ENCODE data around the gene MEGF8. TPM values are rescaled to one million over a fixed set of nuclear protein-coding genes. Genes with fewer than 3 reads are reported as not detected.

MEGF8 gene
- total RNA-seq, 3 donors from 2014 or later (not counting 1 experiment from before 2014, with no cell fraction given): 8.1 to 11.3 (median 10.5) TPM

DNA sequence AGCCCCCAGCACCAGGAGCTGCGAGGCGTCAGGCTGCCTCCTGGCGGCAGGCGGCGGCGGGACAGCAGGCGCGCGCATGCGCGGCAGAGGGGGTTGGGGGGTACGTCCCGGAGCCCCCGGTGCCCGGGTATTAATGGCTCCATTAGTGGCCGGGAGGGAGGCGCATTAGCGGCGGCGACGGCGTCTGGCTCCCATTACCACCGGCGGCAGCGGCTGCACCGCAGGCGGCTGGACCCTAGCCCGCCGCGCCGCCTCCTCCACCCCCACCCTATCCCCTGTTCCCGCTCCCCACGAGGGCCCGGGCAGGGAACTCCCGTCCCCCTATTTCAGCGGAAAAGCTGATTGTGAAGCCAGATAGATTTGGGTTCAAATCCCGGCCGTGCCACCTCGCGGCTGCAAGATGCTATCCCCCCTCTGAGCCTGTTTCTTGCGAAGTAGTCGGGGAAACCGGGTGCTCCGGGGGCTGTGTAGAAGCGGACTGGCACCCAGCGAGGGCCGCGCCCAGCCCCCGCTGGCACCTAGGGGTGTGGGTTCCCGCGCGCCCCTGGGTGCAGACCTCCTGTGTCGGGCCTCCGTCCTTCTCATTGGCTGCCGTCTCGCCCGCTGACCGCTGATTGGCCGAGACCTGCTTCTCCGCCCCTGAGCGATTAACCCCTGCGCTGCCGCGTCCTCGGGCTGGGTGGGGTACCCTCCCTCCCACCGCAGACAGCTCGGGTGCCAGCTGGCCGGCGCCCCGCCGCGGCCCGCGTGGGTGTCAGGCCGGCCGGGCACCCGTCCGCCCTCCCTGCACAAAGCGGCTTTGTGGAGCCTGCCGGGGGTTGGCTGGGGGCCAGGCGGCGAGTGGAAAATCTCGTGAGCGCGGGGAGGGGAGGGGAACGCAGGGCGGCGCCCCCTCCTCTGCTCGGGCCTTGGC is 45.3 kb upstream of the MEGF8 start:
- Mint-ChIP-seq H3K4me1 (peaks cover 34 to 38% of the 10 kb centered on the region in 2 donors), H3K27me3 (ENCODE audit: low read depth in 2 of 2) (no peaks in the 10 kb centered on the region), H3K9me3 (no peaks in the 10 kb centered on the region), H3K27ac (no peak overlapping the region), H3K4me3 (peak overlapping the region; percentile 89), H3K36me3 (no peaks in the 10 kb centered on the region)
- Histone ChIP-seq H3K27ac (ENCODE audit: low read length) (peak overlapping the region; percentile 99), H3K36me3 (ENCODE audit: control insufficient read depth, insufficient read depth, low read length) (peaks cover 2% of the 10 kb centered on the region), H3K27me3 (ENCODE audit: control insufficient read depth, insufficient read depth, low read length) (no peaks in the 10 kb centered on the region), H3K4me3 (ENCODE audit: low read length) (peak overlapping the region; percentile 91), H3K4me1 (ENCODE audit: control insufficient read depth, insufficient read depth, low read length) (peaks cover 72% of the 10 kb centered on the region), H3K9me3 (ENCODE audit: control insufficient read depth, insufficient read depth, low read length) (no peaks in the 10 kb centered on the region)
- TF ChIP-seq, protein P1, sequence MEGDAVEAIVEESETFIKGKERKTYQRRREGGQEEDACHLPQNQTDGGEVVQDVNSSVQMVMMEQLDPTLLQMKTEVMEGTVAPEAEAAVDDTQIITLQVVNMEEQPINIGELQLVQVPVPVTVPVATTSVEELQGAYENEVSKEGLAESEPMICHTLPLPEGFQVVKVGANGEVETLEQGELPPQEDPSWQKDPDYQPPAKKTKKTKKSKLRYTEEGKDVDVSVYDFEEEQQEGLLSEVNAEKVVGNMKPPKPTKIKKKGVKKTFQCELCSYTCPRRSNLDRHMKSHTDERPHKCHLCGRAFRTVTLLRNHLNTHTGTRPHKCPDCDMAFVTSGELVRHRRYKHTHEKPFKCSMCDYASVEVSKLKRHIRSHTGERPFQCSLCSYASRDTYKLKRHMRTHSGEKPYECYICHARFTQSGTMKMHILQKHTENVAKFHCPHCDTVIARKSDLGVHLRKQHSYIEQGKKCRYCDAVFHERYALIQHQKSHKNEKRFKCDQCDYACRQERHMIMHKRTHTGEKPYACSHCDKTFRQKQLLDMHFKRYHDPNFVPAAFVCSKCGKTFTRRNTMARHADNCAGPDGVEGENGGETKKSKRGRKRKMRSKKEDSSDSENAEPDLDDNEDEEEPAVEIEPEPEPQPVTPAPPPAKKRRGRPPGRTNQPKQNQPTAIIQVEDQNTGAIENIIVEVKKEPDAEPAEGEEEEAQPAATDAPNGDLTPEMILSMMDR (IDR thresholded peaks at IDR 0.05): peak; percentile 98
- peak; percentile 85 to 89 for DNase-seq
- ATAC-seq: peak; percentile 20 to 41 (median 33)
- intact Hi-C loops (cut with micrococcal nuclease): loop anchor here (2.0 to 5.0 kb wide), 2 partner anchors 63 to 78 kb away; partner anchors contain the start of gene DEDD2
- WGBS (ENCODE audit: insufficient coverage): under 1% methylated on average over 89 of the region's 89 CpGs

DNA sequence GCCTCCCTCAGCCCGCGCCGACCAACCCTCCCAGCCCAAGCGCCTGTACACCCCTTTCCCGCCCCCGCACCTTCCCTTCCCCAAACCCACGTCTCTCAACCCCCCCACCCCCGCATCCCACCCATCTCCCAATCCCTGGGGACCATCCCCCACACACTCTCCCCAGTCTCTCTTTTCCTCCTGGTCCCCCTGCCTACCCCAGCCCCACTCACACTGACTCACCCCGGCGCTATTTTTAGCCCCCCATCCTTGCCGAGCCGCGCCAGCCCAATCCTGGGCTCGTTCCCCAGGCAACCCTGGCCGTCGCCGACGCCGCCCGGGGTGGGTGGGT is 44.7 kb upstream of the MEGF8 start:
- no peak for ATAC-seq
- no peaks in the 10 kb centered on the region for H3K9me3 Mint-ChIP-seq
- under 1% methylated on average over 20 of the region's 20 CpGs for WGBS (ENCODE audit: insufficient coverage)
- no peaks in the 10 kb centered on the region for H3K9me3 ChIP-seq (ENCODE audit: control insufficient read depth, insufficient read depth, low read length)
- peak overlapping the region; percentile 91 for H3K4me3 ChIP-seq (ENCODE audit: low read length)
- peak overlapping the region; percentile 99 for H3K27ac ChIP-seq (ENCODE audit: low read length)
- no peaks in the 10 kb centered on the region for H3K36me3 Mint-ChIP-seq
- TF ChIP-seq, protein P1 (IDR thresholded peaks at IDR 0.05): no peak
- no peak for DNase-seq
- no peaks in the 10 kb centered on the region for H3K27me3 ChIP-seq (ENCODE audit: control insufficient read depth, insufficient read depth, low read length)
- H3K27ac Mint-ChIP-seq: no peak overlapping the region
- peaks cover 75% of the 10 kb centered on the region for H3K4me1 ChIP-seq (ENCODE audit: control insufficient read depth, insufficient read depth, low read length)
- peaks cover 2% of the 10 kb centered on the region for H3K36me3 ChIP-seq (ENCODE audit: control insufficient read depth, insufficient read depth, low read length)
- no peaks in the 10 kb centered on the region for H3K27me3 Mint-ChIP-seq (ENCODE audit: low read depth in 2 of 2)
- H3K4me1 Mint-ChIP-seq: peaks cover 35 to 39% of the 10 kb centered on the region in 2 donors
- H3K4me3 Mint-ChIP-seq: peak overlapping the region; percentile 70
- intact Hi-C loops (cut with micrococcal nuclease): loop anchor here (2.0 to 5.0 kb wide), 2 partner anchors 64 to 78 kb away; partner anchors contain the start of gene DEDD2

DNA sequence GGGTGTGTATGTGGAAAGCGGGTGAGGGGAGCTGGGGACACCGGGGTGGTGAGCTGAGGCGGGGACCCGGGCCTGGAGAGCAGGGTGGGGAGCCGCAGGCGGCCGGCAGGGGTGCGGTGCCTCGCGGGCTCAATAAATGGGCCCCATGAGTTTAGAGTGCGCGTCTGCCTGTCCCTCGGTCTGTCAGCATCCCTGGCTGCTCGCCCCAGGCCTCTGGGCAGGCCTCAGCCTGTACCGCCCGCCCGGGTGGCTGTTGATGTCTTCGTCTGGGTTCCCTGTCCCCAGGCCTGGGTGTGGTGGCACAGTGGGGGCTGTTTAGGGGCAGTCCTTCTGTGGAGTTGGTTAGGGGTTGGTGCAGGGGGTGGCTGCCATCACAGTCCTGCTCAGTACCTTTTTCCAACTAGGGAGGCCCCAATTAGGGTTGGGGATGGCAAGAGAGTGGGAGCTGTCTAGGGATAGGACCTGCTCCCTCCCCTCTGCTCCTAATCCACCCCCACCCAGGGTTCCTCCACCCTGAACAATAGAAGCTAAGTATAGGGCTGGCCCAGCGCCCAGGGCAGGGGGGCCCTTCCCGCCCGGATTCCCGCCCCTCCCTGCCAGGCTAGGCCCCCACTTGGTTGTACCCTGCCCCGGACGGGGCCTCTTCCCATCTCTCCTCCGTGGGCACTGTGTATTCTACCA is 44.1 kb upstream of the MEGF8 start:
- no peaks in the 10 kb centered on the region for H3K9me3 ChIP-seq (ENCODE audit: control insufficient read depth, insufficient read depth, low read length)
- H3K36me3 ChIP-seq (ENCODE audit: control insufficient read depth, insufficient read depth, low read length): peaks cover under 1% of the 10 kb centered on the region
- DNase-seq: peak in 1 of 2 donors; percentile 53
- peak overlapping the region; percentile 99 for H3K27ac ChIP-seq (ENCODE audit: low read length)
- no peaks in the 10 kb centered on the region for H3K9me3 Mint-ChIP-seq
- no peak overlapping the region for H3K4me3 ChIP-seq (ENCODE audit: low read length)
- ATAC-seq: no peak
- 17% methylated on average over 25 of the region's 25 CpGs for WGBS (ENCODE audit: insufficient coverage)
- H3K27me3 ChIP-seq (ENCODE audit: control insufficient read depth, insufficient read depth, low read length): no peaks in the 10 kb centered on the region
- H3K4me1 ChIP-seq (ENCODE audit: control insufficient read depth, insufficient read depth, low read length): peaks cover 75% of the 10 kb centered on the region
- no peaks in the 10 kb centered on the region for H3K36me3 Mint-ChIP-seq
- TF ChIP-seq, protein P1 (IDR thresholded peaks at IDR 0.05): no peak
- intact Hi-C loops (cut with micrococcal nuclease): loop anchor here (2.0 to 5.0 kb wide), 2 partner anchors 64 to 79 kb away; partner anchors contain the start of gene DEDD2
- peak overlapping the region; percentile 83 for H3K4me3 Mint-ChIP-seq
- H3K27ac Mint-ChIP-seq: no peak overlapping the region
- H3K27me3 Mint-ChIP-seq (ENCODE audit: low read depth in 2 of 2): no peaks in the 10 kb centered on the region
- peaks cover 33 to 39% of the 10 kb centered on the region in 2 donors for H3K4me1 Mint-ChIP-seq
